ENCODE measurements around the gene ANKRD30A.
"Not testable (repeated sequence)": the region's sequence is repeated elsewhere in the genome, so short reads cannot be mapped to it uniquely, and the experiment has no call there.

Gene ANKRD30A

DNA sequence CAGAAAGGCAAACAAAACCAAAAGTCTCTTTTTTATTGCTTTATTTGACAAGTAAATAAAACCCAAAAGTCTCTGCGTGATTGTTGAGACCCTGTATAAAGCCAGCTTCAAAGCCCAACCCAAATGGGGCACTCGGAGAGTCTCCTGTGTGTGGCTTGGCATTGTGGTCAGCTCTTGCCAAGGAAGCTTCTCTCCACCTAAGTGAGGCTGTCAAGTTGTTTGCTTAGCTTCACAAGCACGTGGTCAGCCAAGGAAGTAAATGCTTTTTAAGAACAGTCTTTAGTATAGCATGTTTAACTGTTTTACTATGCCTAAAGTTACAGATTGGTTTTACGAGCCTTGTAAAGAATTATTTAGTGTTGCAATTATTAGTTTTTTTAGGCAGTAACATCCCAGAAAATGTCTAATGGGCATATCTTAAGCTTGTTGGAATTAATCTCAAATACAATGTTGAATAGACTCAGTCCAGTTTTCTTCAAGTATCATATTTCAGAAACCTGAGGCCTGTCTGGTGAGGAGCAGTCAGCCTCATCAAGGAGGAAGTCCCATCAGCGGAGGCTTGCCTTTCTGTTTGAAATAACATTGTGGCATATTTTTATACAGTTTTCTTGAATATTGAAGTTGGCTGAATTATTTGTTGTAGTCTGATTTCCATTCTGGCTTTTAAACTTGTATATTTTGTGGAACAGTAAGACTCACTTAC, 144.3 kb downstream of the ANKRD30A start:
- no peak for DNase-seq (ENCODE audit: low spot score)

- DNase-seq (ENCODE audit: low spot score) = no peak
These were observed 149.9 kb downstream of the ANKRD30A start for GRCh38 chr10:37275216-37275777.

DNA sequence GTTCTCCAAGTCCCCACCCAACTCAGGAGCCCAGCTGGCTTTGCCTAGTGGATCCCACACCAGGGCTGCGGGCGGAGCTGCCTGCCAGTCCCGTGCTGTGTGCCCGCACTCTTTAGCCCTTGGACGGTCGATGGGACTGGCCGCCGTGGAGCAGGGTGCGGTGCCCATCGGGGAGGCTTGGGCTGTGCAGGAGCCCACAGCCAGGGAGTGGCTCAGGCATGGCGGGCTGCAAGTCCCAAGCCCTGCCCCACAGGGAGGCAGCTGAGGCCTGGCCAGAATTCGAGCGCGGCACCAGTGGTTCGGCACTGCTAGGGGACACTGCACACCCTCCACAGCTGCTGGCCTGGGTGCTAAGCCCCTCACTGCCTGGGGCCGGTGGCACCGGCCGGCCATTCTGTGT, 159.7 kb downstream of the ANKRD30A start:
- no peak for DNase-seq (ENCODE audit: low spot score)

DNA sequence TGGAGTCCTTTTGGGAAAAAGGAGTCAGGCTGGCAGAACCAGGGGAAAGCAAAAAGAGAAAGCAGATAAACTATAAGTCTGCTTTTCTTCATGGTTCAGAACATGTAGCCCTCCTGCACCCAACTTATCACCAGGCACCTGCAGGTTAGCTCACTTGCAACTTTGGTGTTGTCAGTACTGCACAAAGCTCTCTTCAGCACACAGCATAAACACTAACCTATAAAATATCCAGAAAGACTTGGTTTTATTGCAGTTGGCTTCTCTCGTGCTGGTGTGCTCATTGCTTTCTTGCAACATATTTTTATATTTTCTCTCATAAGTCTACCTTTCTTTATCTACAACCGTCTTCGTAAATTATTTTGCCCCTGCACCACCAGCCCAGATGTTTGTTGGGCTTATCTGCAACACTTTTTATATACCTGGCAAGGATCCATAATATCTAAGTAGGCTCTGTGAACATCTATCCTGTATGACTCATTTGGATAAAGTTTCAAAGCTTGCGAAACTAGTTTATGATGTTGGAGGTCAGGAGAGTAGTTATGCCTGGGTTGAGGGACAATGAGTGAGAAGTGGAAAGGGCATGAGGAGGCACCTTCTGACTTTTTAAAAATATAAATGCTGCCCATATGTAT, 164.6 kb downstream of the ANKRD30A start:
- DNase-seq (ENCODE audit: low spot score) = no peak

GRCh38 chr10:37301271-37301670, 175.9 kb downstream of the ANKRD30A start:
- no peak for DNase-seq (ENCODE audit: low spot score)

DNA sequence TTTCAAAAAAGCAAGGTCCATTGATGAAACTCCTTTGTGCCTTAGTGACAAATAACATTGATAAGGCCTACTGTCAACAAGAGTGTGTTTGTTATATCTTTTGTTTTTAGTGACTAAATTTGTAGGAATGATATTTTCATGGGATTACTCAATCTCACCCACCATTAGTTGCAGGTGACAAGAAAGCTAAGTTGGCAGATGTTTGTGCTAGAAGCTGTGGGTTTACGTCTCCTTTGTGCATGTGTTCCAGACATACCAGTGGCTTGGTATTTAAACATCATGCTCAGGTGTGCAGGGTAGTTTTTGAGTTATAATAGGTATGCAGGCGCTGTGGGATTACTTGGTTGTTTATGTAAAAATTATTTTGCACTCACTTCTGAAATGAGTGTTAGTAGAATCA, 178.6 kb downstream of the ANKRD30A start:
- no peak for DNase-seq (ENCODE audit: low spot score)

GRCh38 chr10:37314350-37314749, 189.0 kb downstream of the ANKRD30A start:
- DNase-seq (ENCODE audit: low spot score) = no peak

- DNase-seq (ENCODE audit: low spot score) = no peak
These were observed 189.5 kb downstream of the ANKRD30A start for GRCh38 chr10:37314862-37315261.

GRCh38 chr10:37344413-37344812, 219.0 kb downstream of the ANKRD30A start:
- DNase-seq (ENCODE audit: low spot score) = no peak

- peak; percentile 9 for DNase-seq (ENCODE audit: low spot score)
These were observed 254.6 kb downstream of the ANKRD30A start for GRCh38 chr10:37379991-37380390.

DNA sequence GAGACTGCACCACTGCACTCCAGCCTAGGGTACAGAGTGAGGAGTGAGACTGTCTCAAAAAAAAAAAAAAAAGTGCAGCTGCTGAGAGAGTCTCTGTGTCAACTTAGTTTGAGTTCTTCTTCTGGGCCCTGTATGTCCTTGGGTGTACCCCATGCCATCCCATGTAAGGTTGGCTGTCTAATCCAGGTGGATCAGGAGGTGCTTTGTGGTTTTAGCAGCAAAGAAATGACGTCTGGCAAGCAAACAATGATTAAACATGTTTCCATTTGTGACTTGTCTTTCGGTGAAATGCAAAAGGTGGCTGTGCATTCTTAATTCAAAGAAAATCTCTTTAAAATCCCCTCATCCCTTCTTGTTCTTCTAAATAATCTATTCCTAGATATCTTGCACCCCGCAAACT, 255.9 kb downstream of the ANKRD30A start:
- no peak for DNase-seq (ENCODE audit: low spot score)

GRCh38 chr10:37384923-37385322, 259.5 kb downstream of the ANKRD30A start:
- DNase-seq (ENCODE audit: low spot score) = no peak

DNA sequence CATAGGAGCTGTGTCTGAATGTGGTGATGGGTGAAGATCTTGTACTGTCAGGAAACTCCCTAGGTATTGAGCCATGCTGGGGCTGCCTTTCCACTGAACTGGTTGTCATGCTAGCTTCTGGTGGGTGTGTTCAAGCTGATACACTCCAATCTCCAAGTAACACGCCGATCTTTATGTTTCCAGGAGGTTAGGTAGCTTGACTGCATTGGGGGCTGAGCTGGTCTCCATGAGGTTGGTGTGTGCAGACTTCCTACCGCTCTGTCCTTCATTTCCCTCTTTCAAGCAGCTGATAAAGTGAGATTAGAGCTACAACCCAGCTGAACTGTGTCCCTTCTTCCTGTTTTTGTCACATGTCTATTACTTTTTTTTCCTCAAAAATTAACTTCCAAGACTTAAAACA, 265.5 kb downstream of the ANKRD30A start:
- DNase-seq (ENCODE audit: low spot score) = no peak

DNA sequence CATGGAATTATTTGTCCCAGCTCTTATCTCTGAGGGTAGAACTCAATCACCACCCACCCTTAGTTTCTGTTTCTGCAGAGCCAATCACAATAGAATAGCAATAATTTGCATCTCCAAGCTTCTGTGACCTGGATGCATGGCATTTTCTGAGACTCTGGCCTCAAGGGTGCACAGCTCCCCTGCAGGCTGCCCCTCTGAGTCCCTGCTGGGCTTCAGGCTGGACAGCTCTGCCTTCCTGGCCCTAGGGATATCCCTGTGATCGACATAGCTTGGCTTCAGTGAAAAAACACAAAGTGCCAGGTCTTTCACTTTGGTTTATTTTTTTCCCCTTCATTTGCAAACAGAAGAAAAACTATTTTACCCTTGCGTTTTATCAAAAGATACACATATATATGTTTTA, 275.4 kb downstream of the ANKRD30A start:
- not testable (repeated sequence) for DNase-seq (ENCODE audit: low spot score)

- no peak for DNase-seq (ENCODE audit: low spot score)
These were observed 275.8 kb downstream of the ANKRD30A start for GRCh38 chr10:37401225-37401624.

DNA sequence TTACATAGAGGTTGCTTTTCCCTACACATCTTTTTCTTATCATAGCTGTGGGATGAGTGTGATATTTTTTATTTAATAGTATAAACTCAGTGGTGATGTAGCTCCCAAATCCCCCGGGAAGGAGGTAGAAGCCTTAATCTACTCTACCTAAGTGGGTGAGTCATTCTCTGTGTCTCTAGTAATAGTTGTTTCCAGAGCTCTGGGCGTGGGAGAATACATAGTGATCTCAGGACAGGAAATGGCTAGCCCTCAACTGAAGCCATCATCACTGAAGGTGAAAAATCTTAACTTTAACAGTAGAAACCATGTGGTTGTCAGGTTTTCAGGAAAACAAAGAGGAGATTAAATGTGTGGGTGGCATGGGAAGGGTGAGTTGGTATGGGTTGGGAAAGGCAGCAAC, 278.4 kb downstream of the ANKRD30A start:
- no peak for DNase-seq (ENCODE audit: low spot score)

All from AG20443 (cell line).